BLaER1 treated with 17β-estradiol and CSF1 and Interleukin-3, amounts not matched to agents 10 nM and 100 nM (cell line): ENCODE measurements around the gene MSL2.
A peak's percentile ranks its signal among the peaks of the same experiment; 100 is the strongest.
"Not testable (repeated sequence)": the region's sequence is repeated elsewhere in the genome, so short reads cannot be mapped to it uniquely, and the experiment has no call there.

ENCODE experiments used
- H3K27ac ChIP-seq, 11 experiments: shearing (Covaris generic); formaldehyde crosslinking; 2 replicates each; pipeline ENCODE4 v1.8.1; 2022
- H3K27me3 ChIP-seq, 11 experiments: shearing (Covaris generic); formaldehyde crosslinking; 2 replicates each; pipeline ENCODE4 v1.8.1; 2022
- H3K36me3 ChIP-seq, 11 experiments: shearing (Covaris generic); formaldehyde crosslinking; 2 replicates each; pipeline ENCODE4 v1.8.1; 2022
- H3K4me1 ChIP-seq, 10 experiments: shearing (Covaris generic); formaldehyde crosslinking; 2 replicates each; pipeline ENCODE4 v1.8.1; 2022
- H3K4me2 ChIP-seq, 11 experiments: shearing (Covaris generic); formaldehyde crosslinking; 2 replicates each; pipeline ENCODE4 v1.8.1; 2022
- H3K4me3 ChIP-seq, 10 experiments: shearing (Covaris generic); formaldehyde crosslinking; 2 replicates each; pipeline ENCODE4 v1.8.1; 2022
- H3K9ac ChIP-seq, 11 experiments: shearing (Covaris generic); formaldehyde crosslinking; 2 replicates each; pipeline ENCODE4 v1.8.1; 2022
- H3K9me3 ChIP-seq, 11 experiments: shearing (Covaris generic); formaldehyde crosslinking; replicated peaks in 1 of 11; 2 replicates each; pipeline ENCODE4 v1.8.1; 2022
- H4K20me1 ChIP-seq, 11 experiments: shearing (Covaris generic); formaldehyde crosslinking; 2 replicates each; pipeline ENCODE4 v1.8.1; 2022
- Cebpa-rat ChIP-seq, 11 experiments: shearing (Covaris generic); IDR thresholded peaks; 2 replicates each; pipeline ENCODE4 v1.8.1; 2022

MSL2 gene

GRCh38 chr3:136195258-136196063 lies 674 bp downstream of the MSL2 start:
- H3K27me3 ChIP-seq: no peaks in the 10 kb centered on the region
- peak overlapping the region; percentile 98 to 100 (median 100) for H3K9ac ChIP-seq
- no peak for TF ChIP-seq Cebpa-rat (IDR thresholded peaks at IDR 0.05)
- peaks cover 9 to 21% (median 16%) of the 10 kb centered on the region in 11 experiments; a peak in 21 of 22 replicates for H3K9me3 ChIP-seq
- H3K4me1 ChIP-seq: peaks cover 22 to 40% (median 35%) of the 10 kb centered on the region in 10 experiments
- peak overlapping the region; percentile 84 to 94 (median 87) for H3K4me2 ChIP-seq
- peak overlapping the region; percentile 81 to 99 (median 88) for H3K4me3 ChIP-seq
- peaks cover 0 to 35% (median 8%) of the 10 kb centered on the region in 11 experiments; a peak in 12 of 22 replicates for H3K36me3 ChIP-seq
- peaks cover 50 to 52% (median 52%) of the 10 kb centered on the region in 11 experiments for H4K20me1 ChIP-seq
- peak overlapping the region; percentile 97 to 100 (median 100) for H3K27ac ChIP-seq

DNA sequence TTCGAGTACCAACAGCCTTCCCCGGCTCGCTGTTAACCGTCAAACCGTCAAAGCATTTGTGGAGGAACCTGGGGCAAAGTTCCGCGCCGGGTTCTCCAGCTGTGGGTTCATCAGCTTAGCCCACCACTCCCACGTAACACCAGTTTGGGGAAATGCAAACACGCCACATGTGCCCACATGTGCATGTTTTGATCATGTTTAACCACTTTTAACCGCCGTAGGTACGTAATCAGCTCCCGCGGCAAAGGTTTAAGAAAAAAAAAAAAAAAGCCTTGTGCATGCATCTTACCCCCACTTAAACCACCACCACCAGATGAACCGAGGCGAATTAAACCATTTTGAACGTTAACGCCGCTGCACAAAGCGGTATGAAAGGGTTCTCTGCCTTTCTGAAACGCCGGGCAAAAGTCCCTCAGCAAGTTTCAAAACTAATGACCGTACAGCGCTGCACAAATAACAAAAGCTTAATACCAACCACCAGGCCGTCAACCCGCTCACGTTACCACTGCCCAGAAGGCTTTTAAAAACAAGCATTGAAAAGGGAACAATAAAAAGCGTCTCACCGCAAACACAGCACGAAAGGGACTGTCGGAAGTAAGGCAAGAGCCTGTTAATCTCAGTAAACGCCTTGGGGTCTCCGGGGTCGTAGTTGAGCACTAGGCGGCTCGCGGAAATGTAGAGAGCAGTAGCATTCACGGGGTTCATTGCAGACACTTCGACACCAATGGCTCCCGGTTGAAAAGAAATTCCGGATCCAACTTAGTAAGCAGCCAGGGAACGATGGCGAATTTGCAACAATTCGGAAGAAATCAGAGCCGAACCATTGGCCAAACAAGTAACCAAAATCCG lies 1.5 kb downstream of the MSL2 start:
- no peak for TF ChIP-seq Cebpa-rat (IDR thresholded peaks at IDR 0.05)
- Histone ChIP-seq H3K4me2 (peak overlapping the region; percentile 84 to 94 (median 87)), H4K20me1 (peaks cover 58 to 61% (median 60%) of the 10 kb centered on the region in 11 experiments), H3K4me3 (peak overlapping the region; percentile 81 to 99 (median 88)), H3K9me3 (peaks cover 9 to 25% (median 21%) of the 10 kb centered on the region in 11 experiments; a peak in 21 of 22 replicates), H3K4me1 (peaks cover 22 to 47% (median 38%) of the 10 kb centered on the region in 10 experiments), H3K27me3 (no peaks in the 10 kb centered on the region), H3K36me3 (peaks cover 0 to 43% (median 16%) of the 10 kb centered on the region in 11 experiments; a peak in 14 of 22 replicates), H3K9ac (peak overlapping the region; percentile 98 to 100 (median 100)), H3K27ac (peak overlapping the region; percentile 97 to 100 (median 100))

DNA sequence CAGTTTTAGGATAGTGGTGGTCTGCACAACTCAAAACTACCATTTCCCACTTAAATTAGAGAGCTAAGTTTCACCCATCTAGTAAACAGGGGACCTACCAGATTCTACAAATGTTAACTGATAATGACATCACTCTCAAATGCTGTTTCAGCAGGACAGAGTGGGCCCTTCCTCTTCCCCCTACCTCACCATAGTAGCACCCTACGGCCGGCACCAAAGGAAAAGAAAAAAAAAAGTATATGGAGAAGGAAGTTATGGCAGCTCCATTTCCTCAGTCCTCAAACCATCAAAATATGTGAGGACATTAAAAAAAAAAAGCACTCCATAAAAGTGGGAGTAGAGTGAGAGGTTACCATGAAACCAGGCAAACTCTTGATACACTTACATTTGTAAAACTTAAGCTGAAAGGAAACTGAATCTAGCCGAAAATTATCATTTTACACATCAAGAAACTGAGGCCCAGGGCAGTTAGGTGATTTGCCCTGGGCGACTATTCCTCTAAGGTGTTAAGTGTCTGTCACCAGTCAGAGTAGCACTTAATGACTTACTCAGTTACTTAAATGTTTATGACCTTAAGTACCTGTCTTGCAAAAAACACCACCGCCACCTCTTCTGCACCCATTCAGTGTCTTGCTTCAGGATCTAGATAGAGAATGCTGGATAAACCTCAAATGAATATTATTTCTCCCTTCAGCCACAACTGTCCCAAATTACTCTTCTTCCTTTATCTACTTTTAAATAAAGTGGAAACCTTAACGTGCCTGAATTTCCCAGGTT lies 2.7 kb downstream of the MSL2 start:
- peaks cover 70 to 72% (median 72%) of the 10 kb centered on the region in 11 experiments for H4K20me1 ChIP-seq
- H3K4me2 ChIP-seq: peak overlapping the region; percentile 84 to 94 (median 87)
- H3K4me3 ChIP-seq: peak overlapping the region; percentile 81 to 99 (median 88)
- TF ChIP-seq Cebpa-rat (IDR thresholded peaks at IDR 0.05): no peak
- peaks cover 1 to 25% (median 16%) of the 10 kb centered on the region in 11 experiments; a peak in 21 of 22 replicates for H3K9me3 ChIP-seq
- H3K9ac ChIP-seq: peak overlapping the region; percentile 98 to 100 (median 100)
- H3K4me1 ChIP-seq: peaks cover 22 to 56% (median 38%) of the 10 kb centered on the region in 10 experiments
- peak overlapping the region; percentile 97 to 100 (median 100); a peak in 21 of 22 replicates for H3K27ac ChIP-seq
- no peaks in the 10 kb centered on the region for H3K27me3 ChIP-seq
- peaks cover 0 to 55% (median 23%) of the 10 kb centered on the region in 11 experiments; a peak in 17 of 22 replicates for H3K36me3 ChIP-seq

- H3K36me3 ChIP-seq: peaks cover 0 to 61% (median 30%) of the 10 kb centered on the region in 11 experiments; a peak in 17 of 22 replicates
- peak overlapping the region; percentile 81 to 99 (median 88) for H3K4me3 ChIP-seq
- H3K27me3 ChIP-seq: no peaks in the 10 kb centered on the region
- peak overlapping the region; percentile 84 to 94 (median 87) for H3K4me2 ChIP-seq
- H3K4me1 ChIP-seq: peaks cover 20 to 56% (median 38%) of the 10 kb centered on the region in 10 experiments
- TF ChIP-seq Cebpa-rat (IDR thresholded peaks at IDR 0.05): no peak
- H3K9ac ChIP-seq: peak overlapping the region; percentile 98 to 100 (median 100)
- H4K20me1 ChIP-seq: peaks cover 76 to 79% (median 78%) of the 10 kb centered on the region in 11 experiments
- peaks cover 0 to 27% (median 19%) of the 10 kb centered on the region in 11 experiments; a peak in 14 of 22 replicates for H3K9me3 ChIP-seq
- H3K27ac ChIP-seq: peak overlapping the region in 10 of 11 experiments; percentile 97 to 100 (median 100); a peak in 18 of 22 replicates
Measured at GRCh38 chr3:136192831-136193230, 3.3 kb downstream of the MSL2 start.

- H4K20me1 ChIP-seq: peaks cover 83 to 85% (median 85%) of the 10 kb centered on the region in 11 experiments
- H3K36me3 ChIP-seq: peaks cover 0 to 68% (median 33%) of the 10 kb centered on the region in 11 experiments; a peak in 18 of 22 replicates
- H3K9me3 ChIP-seq: peaks cover 0 to 33% (median 25%) of the 10 kb centered on the region in 11 experiments; a peak in 14 of 22 replicates
- H3K4me1 ChIP-seq: peaks cover 22 to 56% (median 36%) of the 10 kb centered on the region in 10 experiments
- peak overlapping the region; percentile 98 to 100 (median 100) for H3K9ac ChIP-seq
- not testable (repeated sequence) for H3K27me3 ChIP-seq
- peak overlapping the region in 7 of 11 experiments; percentile 4 to 100 (median 100); a peak in 7 of 22 replicates for H3K27ac ChIP-seq
- H3K4me3 ChIP-seq: peak overlapping the region; percentile 81 to 99 (median 88)
- H3K4me2 ChIP-seq: peak overlapping the region; percentile 84 to 94 (median 87)
Measured at GRCh38 chr3:136192195-136192594, 3.9 kb downstream of the MSL2 start.

GRCh38 chr3:136189859-136190617 lies 6.1 kb downstream of the MSL2 start:
- peaks cover 100% of the 10 kb centered on the region in 11 experiments for H4K20me1 ChIP-seq
- no peaks in the 10 kb centered on the region for H3K27me3 ChIP-seq
- 0 out of 20 replicates have a peak overlapping the region, but pooled peaks of 1 of the 10 experiments have one; percentile 25 for H3K4me3 ChIP-seq
- peaks cover 0 to 87% (median 41%) of the 10 kb centered on the region in 11 experiments; a peak in 18 of 22 replicates for H3K36me3 ChIP-seq
- peak overlapping the region in 8 of 11 experiments; percentile 8 to 94 (median 85); a peak in 14 of 22 replicates for H3K4me2 ChIP-seq
- no peak overlapping the region for H3K27ac ChIP-seq
- H3K9ac ChIP-seq: no peak overlapping the region
- TF ChIP-seq Cebpa-rat (IDR thresholded peaks at IDR 0.05): no peak
- H3K4me1 ChIP-seq: peaks cover 19 to 77% (median 42%) of the 10 kb centered on the region in 10 experiments
- H3K9me3 ChIP-seq: peaks cover 0 to 52% (median 35%) of the 10 kb centered on the region in 11 experiments; a peak in 14 of 22 replicates

DNA sequence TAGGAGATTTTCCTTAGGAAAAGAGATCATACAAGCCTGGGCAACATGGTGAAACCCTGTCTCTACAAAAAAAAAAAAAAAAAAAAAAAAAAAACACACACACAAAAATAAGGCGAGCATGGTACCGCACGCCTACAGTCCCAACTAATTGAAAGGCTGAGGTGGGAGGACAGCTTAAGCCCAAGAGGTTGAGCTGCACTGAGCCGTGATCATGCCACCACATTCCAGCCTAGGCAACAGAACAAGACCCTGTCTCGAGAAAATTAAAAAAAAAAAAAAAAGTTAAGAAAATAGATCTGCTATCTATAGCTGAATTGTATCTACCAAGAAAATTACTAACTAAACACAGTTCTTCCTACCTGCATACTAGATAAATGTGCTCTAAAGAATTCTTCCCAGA lies 7.1 kb downstream of the MSL2 start:
- no peak for TF ChIP-seq Cebpa-rat (IDR thresholded peaks at IDR 0.05)
- Histone ChIP-seq H3K27ac (no peak overlapping the region), H3K4me1 (peaks cover 19 to 85% (median 42%) of the 10 kb centered on the region in 10 experiments), H3K4me3 (no peak overlapping the region), H3K36me3 (peaks cover 0 to 87% (median 51%) of the 10 kb centered on the region in 11 experiments; a peak in 18 of 22 replicates), H3K27me3 (no peaks in the 10 kb centered on the region), H3K9me3 (peaks cover 0 to 62% (median 40%) of the 10 kb centered on the region in 11 experiments; a peak in 14 of 22 replicates), H3K9ac (no peak overlapping the region), H4K20me1 (peaks cover 100% of the 10 kb centered on the region in 11 experiments), H3K4me2 (peak overlapping the region in 8 of 11 experiments; percentile 4 to 94 (median 21); a peak in 4 of 22 replicates)
